GM06990 (cell line): ENCODE measurements around the gene RILPL2.
A peak's percentile ranks its signal among the peaks of the same experiment; 100 is the strongest.
"Not testable (repeated sequence)": the region's sequence is repeated elsewhere in the genome, so short reads cannot be mapped to it uniquely, and the experiment has no call there.

ENCODE experiments used
- DNase-seq: peaks from one replicate; pipeline ENCODE4 v3.0.0-alpha.2; 2011; ENCODE audit not compliant: insufficient read length; ENCODE audit errors: extremely low read depth
- H3K27me3 ChIP-seq: replicated peaks from 2 replicates; pipeline ENCODE4 v1.6.0; 2011; ENCODE audit warnings: low read length; ENCODE audit not compliant: control insufficient read depth, insufficient read depth
- H3K36me3 ChIP-seq: 2 replicates; pipeline ENCODE4 v1.5.1; 2011; ENCODE audit warnings: low read length; ENCODE audit not compliant: control insufficient read depth, insufficient read depth
- H3K4me3 ChIP-seq: replicated peaks from 2 replicates; pipeline ENCODE4 v1.5.1; 2011; ENCODE audit warnings: low read depth, mild to moderate bottlenecking, control low read depth, low read length
- TF ChIP-seq, protein P1 (sequence below): IDR thresholded peaks from 2 replicates; pipeline ENCODE4 v1.5.1; 2011; ENCODE audit warnings: low read length, control low read depth, mild to moderate bottlenecking, inconsistent platforms; ENCODE audit not compliant: insufficient read depth, poor library complexity, severe bottlenecking

Gene RILPL2

DNA sequence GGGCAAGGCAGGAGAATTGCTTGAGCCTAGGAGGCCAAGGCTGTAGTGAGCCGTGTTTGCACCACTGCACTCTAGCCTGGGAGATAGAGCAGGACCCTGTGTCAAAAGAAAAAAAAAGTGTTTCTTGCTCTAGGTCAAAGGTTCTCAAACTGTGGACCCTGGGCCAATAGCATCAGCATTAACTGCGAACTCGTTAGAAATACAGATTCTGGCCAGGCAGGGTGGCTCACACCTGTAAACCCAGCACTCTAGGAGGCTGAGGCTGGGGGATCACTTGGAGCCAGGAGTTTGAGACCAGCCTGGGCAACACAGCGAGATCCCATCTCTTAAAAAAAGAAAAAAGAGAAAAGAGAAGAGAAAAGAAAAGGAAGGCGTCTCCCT is 858 bp downstream of the RILPL2 start:
- no peak for DNase-seq
- Histone ChIP-seq H3K27me3 (no peaks in the 10 kb centered on the region), H3K36me3 (peaks cover 2% of the 10 kb centered on the region)

DNA sequence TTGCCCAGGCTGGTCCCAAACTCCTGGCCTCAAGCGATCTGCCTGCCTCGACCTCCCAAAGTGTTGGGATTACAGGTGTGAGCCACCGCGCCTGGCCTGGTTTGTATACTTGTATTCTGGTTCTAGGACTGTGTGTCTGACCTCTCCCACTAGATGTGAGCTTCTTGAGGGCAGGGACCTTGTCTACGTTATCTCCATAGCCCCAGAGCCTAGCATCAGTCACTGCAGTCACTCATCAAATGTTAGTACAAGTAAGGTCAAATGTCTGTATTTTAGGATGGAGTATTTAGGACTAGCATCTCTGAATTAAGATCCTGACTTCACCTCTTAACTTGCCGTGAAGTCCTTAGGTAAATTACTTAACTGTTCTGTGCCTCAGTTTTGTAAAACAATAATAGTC is 2.9 kb downstream of the RILPL2 start:
- H3K4me3 ChIP-seq: peak overlapping the region; percentile 98
- H3K27me3 ChIP-seq: no peaks in the 10 kb centered on the region
- H3K36me3 ChIP-seq: peaks cover 6% of the 10 kb centered on the region
- DNase-seq: no peak
- TF ChIP-seq, protein P1, sequence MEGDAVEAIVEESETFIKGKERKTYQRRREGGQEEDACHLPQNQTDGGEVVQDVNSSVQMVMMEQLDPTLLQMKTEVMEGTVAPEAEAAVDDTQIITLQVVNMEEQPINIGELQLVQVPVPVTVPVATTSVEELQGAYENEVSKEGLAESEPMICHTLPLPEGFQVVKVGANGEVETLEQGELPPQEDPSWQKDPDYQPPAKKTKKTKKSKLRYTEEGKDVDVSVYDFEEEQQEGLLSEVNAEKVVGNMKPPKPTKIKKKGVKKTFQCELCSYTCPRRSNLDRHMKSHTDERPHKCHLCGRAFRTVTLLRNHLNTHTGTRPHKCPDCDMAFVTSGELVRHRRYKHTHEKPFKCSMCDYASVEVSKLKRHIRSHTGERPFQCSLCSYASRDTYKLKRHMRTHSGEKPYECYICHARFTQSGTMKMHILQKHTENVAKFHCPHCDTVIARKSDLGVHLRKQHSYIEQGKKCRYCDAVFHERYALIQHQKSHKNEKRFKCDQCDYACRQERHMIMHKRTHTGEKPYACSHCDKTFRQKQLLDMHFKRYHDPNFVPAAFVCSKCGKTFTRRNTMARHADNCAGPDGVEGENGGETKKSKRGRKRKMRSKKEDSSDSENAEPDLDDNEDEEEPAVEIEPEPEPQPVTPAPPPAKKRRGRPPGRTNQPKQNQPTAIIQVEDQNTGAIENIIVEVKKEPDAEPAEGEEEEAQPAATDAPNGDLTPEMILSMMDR: no peak

More for the DNA sequence above, 858 bp downstream of the RILPL2 start:
- peak overlapping the region; percentile 98 for H3K4me3 ChIP-seq
- TF ChIP-seq, protein P1: no peak

DNA sequence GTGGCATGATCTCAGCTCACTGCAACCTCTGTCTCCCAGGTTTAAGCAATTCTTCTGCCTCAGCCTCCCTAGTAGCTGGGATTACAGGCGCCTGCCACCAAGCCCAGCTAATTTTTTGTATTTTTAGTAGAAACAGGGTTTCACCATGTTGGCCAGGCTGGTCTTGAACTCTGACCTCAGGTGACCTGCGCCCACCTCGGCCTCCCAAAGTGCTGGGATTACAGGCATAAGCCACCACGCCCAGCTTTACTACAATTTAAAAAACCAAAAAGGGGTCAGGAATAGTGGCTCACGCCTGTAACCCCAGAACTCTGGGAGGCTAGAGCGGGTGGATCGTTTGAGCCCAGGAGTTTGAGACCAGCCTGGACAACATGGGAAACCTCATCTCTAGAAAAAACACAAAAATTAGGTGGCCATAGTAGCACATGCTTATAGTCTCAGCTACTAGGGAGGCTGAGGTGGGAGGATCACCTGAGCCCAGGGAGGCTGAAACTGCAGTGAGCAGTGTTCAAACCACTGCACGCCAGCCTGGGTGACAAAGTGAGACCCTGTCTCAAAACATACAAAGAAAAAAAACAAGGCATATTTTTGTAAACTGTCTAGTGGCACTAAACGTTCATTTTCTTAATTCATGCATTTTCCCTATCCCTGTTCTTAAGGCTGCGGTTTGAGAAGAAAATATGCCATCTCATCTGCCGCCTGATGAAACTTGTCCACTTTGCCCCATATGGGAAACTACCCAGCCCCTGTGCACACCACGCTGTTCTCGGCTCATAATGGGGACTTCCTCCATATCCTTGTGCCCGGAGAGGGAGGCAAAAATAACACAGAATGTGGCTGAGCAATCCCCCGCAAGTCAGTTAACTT is 4.3 kb downstream of the RILPL2 start:
- peak overlapping the region; percentile 98 for H3K4me3 ChIP-seq
- H3K36me3 ChIP-seq, H3K27me3 ChIP-seq, DNase-seq: not testable (repeated sequence)

DNA sequence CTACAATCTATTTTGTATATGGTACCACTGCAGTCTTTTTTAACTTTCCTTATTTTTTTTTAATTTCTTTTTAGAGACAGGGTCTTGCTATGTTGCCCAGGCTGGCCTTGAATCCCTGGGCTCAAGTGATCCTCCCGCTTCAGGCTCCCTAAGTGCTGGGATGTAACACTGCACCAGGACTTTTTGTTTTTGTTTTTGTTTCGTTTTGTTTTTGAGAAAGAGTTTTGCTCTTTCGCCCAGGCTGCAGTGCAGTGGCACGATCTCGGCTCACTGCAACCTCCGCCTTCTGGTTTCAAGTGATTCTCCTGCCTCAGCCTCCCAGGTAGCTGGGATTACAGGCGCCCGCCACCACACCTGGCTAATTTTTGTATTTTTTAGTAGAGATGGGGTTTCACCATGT is 7.4 kb downstream of the RILPL2 start:
- not testable (repeated sequence) for H3K4me3 ChIP-seq, DNase-seq, H3K27me3 ChIP-seq, H3K36me3 ChIP-seq

DNA sequence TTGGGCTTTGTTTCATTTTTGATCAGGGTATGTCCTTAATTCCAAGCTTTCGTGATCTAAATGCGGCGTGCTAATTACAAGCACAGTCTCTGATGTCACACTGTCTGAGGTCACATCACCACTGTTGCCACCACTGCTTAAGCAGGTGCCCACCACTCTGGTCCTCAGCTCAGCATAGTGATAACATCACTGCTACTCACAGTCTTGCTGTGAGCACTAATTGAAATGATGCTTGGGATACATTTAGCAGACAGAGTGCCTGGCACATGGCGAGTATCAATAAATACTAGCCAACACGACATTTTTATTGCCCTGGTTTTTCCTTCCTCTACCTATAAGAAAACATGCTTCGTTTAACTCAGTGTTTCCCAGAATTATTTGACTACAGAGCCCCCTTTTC is 7.9 kb downstream of the RILPL2 start:
- Histone ChIP-seq H3K36me3 (peaks cover 8% of the 10 kb centered on the region), H3K27me3 (no peaks in the 10 kb centered on the region), H3K4me3 (no peak overlapping the region)
- no peak for DNase-seq
- TF ChIP-seq, protein P1: no peak

DNA sequence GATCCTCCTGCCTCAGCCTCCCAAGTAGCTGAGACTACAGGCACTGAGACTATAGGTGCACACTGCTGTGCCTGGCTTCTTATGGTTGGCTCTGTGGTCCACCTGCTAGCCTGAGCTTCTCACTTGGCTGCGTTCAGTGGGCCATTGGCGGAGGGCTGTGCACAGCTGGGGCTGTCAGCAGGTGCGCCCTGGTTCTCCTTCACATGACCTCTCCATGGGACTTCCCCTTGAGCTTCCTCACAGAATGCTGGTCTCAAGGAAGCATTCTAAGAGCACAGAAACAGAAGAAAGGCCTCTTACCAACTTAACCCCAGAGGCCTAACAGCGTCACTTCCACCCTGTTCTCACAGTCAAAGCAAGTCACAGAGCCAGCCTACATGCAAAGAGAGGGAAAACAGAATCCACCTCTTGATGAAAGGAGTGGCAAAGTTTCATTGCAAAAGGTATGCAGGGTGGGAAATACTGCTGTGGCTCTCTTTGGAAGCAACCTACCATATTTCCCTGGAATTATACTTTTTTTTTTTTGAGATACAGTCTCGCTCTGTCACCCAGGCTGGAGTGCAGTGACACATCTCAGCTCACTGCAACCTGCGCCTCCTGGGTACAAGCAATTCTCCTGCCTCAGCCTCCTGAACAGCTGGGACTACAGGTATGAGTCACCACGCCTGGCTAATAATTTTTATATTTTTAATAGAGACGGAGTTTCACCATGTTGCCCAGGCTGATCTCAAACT is 9.3 kb downstream of the RILPL2 start:
- TF ChIP-seq, protein P1: no peak
- H3K4me3 ChIP-seq: peak overlapping the region; percentile 20
- peaks cover 10% of the 10 kb centered on the region for H3K36me3 ChIP-seq
- no peaks in the 10 kb centered on the region for H3K27me3 ChIP-seq
- peak; percentile 90 for DNase-seq
